D721Med (cell line): ENCODE measurements around the gene GRM2.

Experiments used
- DNase-seq: peaks from one replicate; pipeline ENCODE4 v3.0.0; 2011; ENCODE audit warnings: low spot score; ENCODE audit not compliant: insufficient read length
- FAIRE-seq: peaks from 2 replicates; lab custom pipeline; 2011; peaks lifted over from hg19 to GRCh38; lab: Jason Lieb, UNC
- CTCF ChIP-seq: IDR thresholded peaks from 2 replicates; pipeline ENCODE4 v1.5.1; 2012; ENCODE audit warnings: mild to moderate bottlenecking, control low read depth; ENCODE audit not compliant: insufficient read depth; ENCODE audit errors: missing control alignments

Gene GRM2

GRCh38 chr3:51680196-51680595 is 26.7 kb upstream of the GRM2 start:
- no peak for TF ChIP-seq CTCF

GRCh38 chr3:51680663-51681230 is 26.1 kb upstream of the GRM2 start:
- no peak for TF ChIP-seq CTCF
- DNase-seq: no peak
- no peak for FAIRE-seq

More at GRCh38 chr3:51680196-51680595, 26.7 kb upstream of the GRM2 start:
- FAIRE-seq (no peak), DNase-seq (no peak)

GRCh38 chr3:51681453-51681852 is 25.4 kb upstream of the GRM2 start:
- FAIRE-seq: no peak
- no peak for TF ChIP-seq CTCF

GRCh38 chr3:51682079-51682478 is 24.8 kb upstream of the GRM2 start:
- TF ChIP-seq CTCF: peak; percentile 75
- peak; percentile 91 for DNase-seq
- FAIRE-seq: peak; percentile 85

More at GRCh38 chr3:51681453-51681852, 25.4 kb upstream of the GRM2 start:
- no peak for DNase-seq

- no peak for TF ChIP-seq CTCF
- DNase-seq (no peak), FAIRE-seq (no peak)
Observed at GRCh38 chr3:51682526-51682925, 24.3 kb upstream of the GRM2 start.

GRCh38 chr3:51683566-51683965 is 23.3 kb upstream of the GRM2 start:
- no peak for DNase-seq
- no peak for TF ChIP-seq CTCF
- no peak for FAIRE-seq

- FAIRE-seq (no peak), DNase-seq (no peak)
- no peak for TF ChIP-seq CTCF
Observed at GRCh38 chr3:51684971-51685751, 21.7 kb upstream of the GRM2 start.
